ENCODE results near the gene NEK6.

GRCh38 chr9:124293718-124294506 is 36.2 kb downstream of the NEK6 start:
- TF ChIP-seq, protein P1, sequence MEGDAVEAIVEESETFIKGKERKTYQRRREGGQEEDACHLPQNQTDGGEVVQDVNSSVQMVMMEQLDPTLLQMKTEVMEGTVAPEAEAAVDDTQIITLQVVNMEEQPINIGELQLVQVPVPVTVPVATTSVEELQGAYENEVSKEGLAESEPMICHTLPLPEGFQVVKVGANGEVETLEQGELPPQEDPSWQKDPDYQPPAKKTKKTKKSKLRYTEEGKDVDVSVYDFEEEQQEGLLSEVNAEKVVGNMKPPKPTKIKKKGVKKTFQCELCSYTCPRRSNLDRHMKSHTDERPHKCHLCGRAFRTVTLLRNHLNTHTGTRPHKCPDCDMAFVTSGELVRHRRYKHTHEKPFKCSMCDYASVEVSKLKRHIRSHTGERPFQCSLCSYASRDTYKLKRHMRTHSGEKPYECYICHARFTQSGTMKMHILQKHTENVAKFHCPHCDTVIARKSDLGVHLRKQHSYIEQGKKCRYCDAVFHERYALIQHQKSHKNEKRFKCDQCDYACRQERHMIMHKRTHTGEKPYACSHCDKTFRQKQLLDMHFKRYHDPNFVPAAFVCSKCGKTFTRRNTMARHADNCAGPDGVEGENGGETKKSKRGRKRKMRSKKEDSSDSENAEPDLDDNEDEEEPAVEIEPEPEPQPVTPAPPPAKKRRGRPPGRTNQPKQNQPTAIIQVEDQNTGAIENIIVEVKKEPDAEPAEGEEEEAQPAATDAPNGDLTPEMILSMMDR (IDR thresholded peaks at IDR 0.05): no peak
- TF ChIP-seq HMGXB4 (CRISPR knock-in tag; IDR thresholded peaks at IDR 0.05; ENCODE audit: borderline replicate concordance) (no peak), USF2 (IDR thresholded peaks at IDR 0.05) (no peak), RAD21 (conservative IDR thresholded peaks at IDR 0.05 in 1 of 2, IDR thresholded peaks at IDR 0.05 in 1 of 2) (no peak), MAX (IDR thresholded peaks at IDR 0.05) (no peak), KDM1A (IDR thresholded peaks at IDR 0.05; ENCODE audit: low read depth) (no peak), GATA3 (IDR thresholded peaks at IDR 0.05; ENCODE audit: borderline replicate concordance) (no peak), RFX5 (IDR thresholded peaks at IDR 0.05) (no peak), EP300 (IDR thresholded peaks at IDR 0.05) (no peak)
